ENCODE data around the gene RTEL1. TPM values are rescaled to one million over a fixed set of nuclear protein-coding genes. Genes with fewer than 3 reads are reported as not detected.
A peak's percentile ranks its signal among the peaks of the same experiment; 100 is the strongest.

Gene RTEL1
- polyA plus RNA-seq, 1 donor from 2014 or later: 29.2 TPM

GRCh38 chr20:63626424-63627128 lies 31.5 kb upstream of the RTEL1 start, which contains the start of gene GMEB2:
TSS of gene GMEB2 (minus strand) at chr20:63627101. CDS start at chr20:63619397, 7,704 bp downstream.
- Histone ChIP-seq H3K36me3 (ENCODE audit: insufficient read depth, low read length) (no peaks in the 10 kb centered on the region), H3K9me3 (ENCODE audit: low read length) (no peaks in the 10 kb centered on the region), H3K27ac (ENCODE audit: low read length) (peak within 1 kb of the TSS; percentile 87), H3K4me2 (ENCODE audit: low read length) (peak within 1 kb of the TSS; percentile 60), H2AFZ (ENCODE audit: low read depth, low read length) (peak within 1 kb of the TSS; percentile 83), H3K9ac (ENCODE audit: low read length) (peak within 1 kb of the TSS; percentile 95), H3K27me3 (ENCODE audit: insufficient read depth, low read depth, low read length) (no peaks in the 10 kb centered on the region), H3F3A (ENCODE audit: insufficient read depth, low read length, poor library complexity, severe bottlenecking) (no peaks in the 10 kb centered on the region), H3K9me2 (ENCODE audit: insufficient read depth, low read length) (no peaks in the 10 kb centered on the region), H3K79me2 (replicated peaks; ENCODE audit: insufficient read depth, low read length) (peaks cover 33% of the 10 kb centered on the region), H4K20me1 (ENCODE audit: insufficient read depth) (no peaks in the 10 kb centered on the region), H3K4me3 (ENCODE audit: low read length) (peak within 1 kb of the TSS; percentile 100)
- TF ChIP-seq TAF1 (IDR thresholded peaks at IDR 0.05; ENCODE audit: low read depth) (no peak), MXI1 (conservative IDR thresholded peaks at IDR 0.05; ENCODE audit: poor library complexity, severe bottlenecking) (no peak), POLR2AphosphoS5 (IDR thresholded peaks at IDR 0.05) (peak; percentile 43), EZH2 (IDR thresholded peaks at IDR 0.05; ENCODE audit: borderline replicate concordance, insufficient read depth, low read length, poor library complexity, severe bottlenecking) (no peak), CTCF (IDR thresholded peaks at IDR 0.05; ENCODE audit: poor library complexity, severe bottlenecking) (no peak), REST (IDR thresholded peaks at IDR 0.05; ENCODE audit: borderline replicate concordance) (peak; percentile 19), EP300 (conservative IDR thresholded peaks at IDR 0.05; ENCODE audit: poor library complexity, severe bottlenecking) (no peak), SMC3 (conservative IDR thresholded peaks at IDR 0.05; ENCODE audit: poor library complexity) (no peak), RAD21 (conservative IDR thresholded peaks at IDR 0.05) (no peak)

- H2AFZ ChIP-seq (ENCODE audit: low read depth, low read length): peak overlapping the region; percentile 83
- peak overlapping the region; percentile 19 for H3K4me2 ChIP-seq (ENCODE audit: low read length)
- H3F3A ChIP-seq (ENCODE audit: insufficient read depth, low read length, poor library complexity, severe bottlenecking): no peaks in the 10 kb centered on the region
- H3K79me2 ChIP-seq (replicated peaks; ENCODE audit: insufficient read depth, low read length): peaks cover 28% of the 10 kb centered on the region
- no peaks in the 10 kb centered on the region for H3K9me3 ChIP-seq (ENCODE audit: low read length)
- no peaks in the 10 kb centered on the region for H4K20me1 ChIP-seq (ENCODE audit: insufficient read depth)
- H3K27me3 ChIP-seq (ENCODE audit: insufficient read depth, low read depth, low read length): no peaks in the 10 kb centered on the region
- TF ChIP-seq REST (IDR thresholded peaks at IDR 0.05; ENCODE audit: borderline replicate concordance): peak; percentile 94
- TF ChIP-seq MXI1 (conservative IDR thresholded peaks at IDR 0.05; ENCODE audit: poor library complexity, severe bottlenecking): peak; percentile 100
- TF ChIP-seq POLR2AphosphoS5 (IDR thresholded peaks at IDR 0.05): peak; percentile 90
- no peak for TF ChIP-seq EZH2 (IDR thresholded peaks at IDR 0.05; ENCODE audit: borderline replicate concordance, insufficient read depth, low read length, poor library complexity, severe bottlenecking)
- peak; percentile 96 for TF ChIP-seq TAF1 (IDR thresholded peaks at IDR 0.05; ENCODE audit: low read depth)
- TF ChIP-seq CTCF (IDR thresholded peaks at IDR 0.05; ENCODE audit: poor library complexity, severe bottlenecking): peak; percentile 20
- peak; percentile 57 for TF ChIP-seq RAD21 (conservative IDR thresholded peaks at IDR 0.05)
- peak; percentile 61 for TF ChIP-seq EP300 (conservative IDR thresholded peaks at IDR 0.05; ENCODE audit: poor library complexity, severe bottlenecking)
- peak; percentile 54 for TF ChIP-seq SMC3 (conservative IDR thresholded peaks at IDR 0.05; ENCODE audit: poor library complexity)
- peak overlapping the region; percentile 100 for H3K4me3 ChIP-seq (ENCODE audit: low read length)
- H3K27ac ChIP-seq (ENCODE audit: low read length): peak overlapping the region; percentile 87
- H3K9me2 ChIP-seq (ENCODE audit: insufficient read depth, low read length): no peaks in the 10 kb centered on the region
- H3K36me3 ChIP-seq (ENCODE audit: insufficient read depth, low read length): no peaks in the 10 kb centered on the region
- peak overlapping the region; percentile 95 for H3K9ac ChIP-seq (ENCODE audit: low read length)
These were observed 30.9 kb upstream of the RTEL1 start for GRCh38 chr20:63627129-63627750.
